ENCODE measurements around the gene FTCD. TPM values are rescaled to one million over a fixed set of nuclear protein-coding genes. Genes with fewer than 3 reads are reported as not detected.

Gene FTCD
- total and polyA plus RNA-seq, 2 of the 8 experiments (the other 6 are each of a cell fraction or from before 2014, with no cell fraction given) = 3.3 to 4.9 TPM

- TF ChIP-seq CHD7 (IDR thresholded peaks at IDR 0.05; ENCODE audit: insufficient replicate concordance, low read length) (no peak), CTCF (IDR thresholded peaks at IDR 0.05; ENCODE audit: control extremely low read depth in 1 of 3, insufficient read depth in 1 of 3, low read depth in 1 of 3, low read length in 3 of 3) (no peak), TBP (IDR thresholded peaks at IDR 0.05; ENCODE audit: low read depth, low read length) (no peak), ATF2 (IDR thresholded peaks at IDR 0.05; ENCODE audit: low read length) (no peak), SRF (IDR thresholded peaks at IDR 0.05; ENCODE audit: low read depth, low read length) (no peak), CBX8 (IDR thresholded peaks at IDR 0.05; ENCODE audit: borderline replicate concordance, low read depth, low read length) (no peak)
These were observed 41.7 kb downstream of the FTCD start (continued) for GRCh38 chr21:46113497-46114176.

Measured in H1 (cell line).